ENCODE results near the gene ABHD10.

DNA sequence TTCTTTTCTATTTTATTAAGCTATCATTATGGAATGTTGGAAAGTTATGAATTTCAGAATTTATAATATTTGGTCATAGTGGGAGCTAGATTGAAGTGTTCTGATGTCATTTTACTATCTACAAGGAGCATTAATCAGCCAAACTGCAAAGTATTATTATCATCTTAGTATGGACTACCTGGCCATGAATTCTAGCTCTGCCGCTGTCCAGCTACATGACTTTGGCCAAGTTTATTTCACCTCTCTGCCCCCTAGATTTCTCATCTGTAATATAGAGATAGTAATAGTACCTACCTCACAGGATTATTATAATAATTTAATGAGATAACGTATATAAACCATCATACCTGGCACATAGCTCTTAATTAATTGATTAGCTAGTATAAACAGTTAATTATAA, 27.8 kb upstream of the ABHD10 start:
- TF ChIP-seq, protein P1, sequence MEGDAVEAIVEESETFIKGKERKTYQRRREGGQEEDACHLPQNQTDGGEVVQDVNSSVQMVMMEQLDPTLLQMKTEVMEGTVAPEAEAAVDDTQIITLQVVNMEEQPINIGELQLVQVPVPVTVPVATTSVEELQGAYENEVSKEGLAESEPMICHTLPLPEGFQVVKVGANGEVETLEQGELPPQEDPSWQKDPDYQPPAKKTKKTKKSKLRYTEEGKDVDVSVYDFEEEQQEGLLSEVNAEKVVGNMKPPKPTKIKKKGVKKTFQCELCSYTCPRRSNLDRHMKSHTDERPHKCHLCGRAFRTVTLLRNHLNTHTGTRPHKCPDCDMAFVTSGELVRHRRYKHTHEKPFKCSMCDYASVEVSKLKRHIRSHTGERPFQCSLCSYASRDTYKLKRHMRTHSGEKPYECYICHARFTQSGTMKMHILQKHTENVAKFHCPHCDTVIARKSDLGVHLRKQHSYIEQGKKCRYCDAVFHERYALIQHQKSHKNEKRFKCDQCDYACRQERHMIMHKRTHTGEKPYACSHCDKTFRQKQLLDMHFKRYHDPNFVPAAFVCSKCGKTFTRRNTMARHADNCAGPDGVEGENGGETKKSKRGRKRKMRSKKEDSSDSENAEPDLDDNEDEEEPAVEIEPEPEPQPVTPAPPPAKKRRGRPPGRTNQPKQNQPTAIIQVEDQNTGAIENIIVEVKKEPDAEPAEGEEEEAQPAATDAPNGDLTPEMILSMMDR (IDR thresholded peaks at IDR 0.05): no peak
- TF ChIP-seq POLR2A (IDR thresholded peaks at IDR 0.05): no peak
